Hippocampal formation (tissue), 2 donors: ENCODE results near the gene BPIFB3.
"Not testable (repeated sequence)": the region's sequence is repeated elsewhere in the genome, so short reads cannot be mapped to it uniquely, and the experiment has no call there.

Experiments
- DNase-seq, 2 donors: peaks; one replicate each; lab custom pipeline; 2025; lab: John Stamatoyannopoulos, UW

BPIFB3 gene

GRCh38 chr20:33084722-33085121 lies 31.0 kb downstream of the BPIFB3 start:
- no peak for DNase-seq

- no peak for DNase-seq
Observed at GRCh38 chr20:33086052-33086722, 32.5 kb downstream of the BPIFB3 start.

GRCh38 chr20:33091147-33091546 lies 37.4 kb downstream of the BPIFB3 start:
- no peak for DNase-seq

GRCh38 chr20:33091693-33092092 lies 38.0 kb downstream of the BPIFB3 start:
- no peak for DNase-seq

GRCh38 chr20:33092361-33092760 lies 38.7 kb downstream of the BPIFB3 start:
- DNase-seq = no peak

- no peak for DNase-seq
Observed at GRCh38 chr20:33093074-33093473, 39.4 kb downstream of the BPIFB3 start.

- DNase-seq = no peak
Observed at GRCh38 chr20:33093582-33093981, 39.9 kb downstream of the BPIFB3 start.

GRCh38 chr20:33095249-33095648 lies 41.5 kb downstream of the BPIFB3 start:
- no peak for DNase-seq

GRCh38 chr20:33095902-33096584 lies 42.3 kb downstream of the BPIFB3 start:
- DNase-seq = peak; percentile 35 to 64

- DNase-seq = no peak
Observed at GRCh38 chr20:33097001-33097400, 43.3 kb downstream of the BPIFB3 start.

GRCh38 chr20:33099843-33100538 lies 46.3 kb downstream of the BPIFB3 start:
- no peak for DNase-seq

GRCh38 chr20:33103556-33103955 lies 49.9 kb downstream of the BPIFB3 start:
- no peak for DNase-seq

GRCh38 chr20:33104336-33104735 lies 50.6 kb downstream of the BPIFB3 start:
- DNase-seq = no peak

- no peak for DNase-seq
Observed at GRCh38 chr20:33105316-33105924, 51.7 kb downstream of the BPIFB3 start.

GRCh38 chr20:33106058-33106620 lies 52.4 kb downstream of the BPIFB3 start:
- DNase-seq = not testable (repeated sequence)

- no peak for DNase-seq
Observed at GRCh38 chr20:33108661-33109060, 55.0 kb downstream of the BPIFB3 start.

GRCh38 chr20:33110147-33110825 lies 56.6 kb downstream of the BPIFB3 start:
- no peak for DNase-seq

- DNase-seq = no peak
Observed at GRCh38 chr20:33111306-33111705, 57.6 kb downstream of the BPIFB3 start.

- DNase-seq = no peak
Observed at GRCh38 chr20:33112547-33113386, 59.1 kb downstream of the BPIFB3 start.

GRCh38 chr20:33113387-33113908 lies 59.7 kb downstream of the BPIFB3 start:
- no peak for DNase-seq
